Brain microvascular endothelial cell (primary cell): ENCODE data around the gene SLC2A6.

Experiments used
- DNase-seq: peaks from one replicate; pipeline ENCODE4 v3.0.0-alpha.2; 2020
- H3K27ac ChIP-seq: fragments of 250-450 bp; sonication (Bioruptor Pico); 2 replicates; pipeline ENCODE4 v1.5.1; 2020; ENCODE audit warnings: mild to moderate bottlenecking, moderate library complexity
- H3K27me3 ChIP-seq: fragments of 250-450 bp; sonication (Bioruptor Pico); replicated peaks from 2 replicates; pipeline ENCODE4 v1.5.1; 2020; ENCODE audit warnings: mild to moderate bottlenecking
- H3K36me3 ChIP-seq: fragments of 250-450 bp; sonication (Bioruptor Pico); replicated peaks from 2 replicates; pipeline ENCODE4 v1.5.1; 2020; ENCODE audit warnings: mild to moderate bottlenecking
- H3K4me3 ChIP-seq: 2 replicates; pipeline ENCODE4 v1.5.1; 2011; ENCODE audit warnings: low read depth, mild to moderate bottlenecking, control low read depth, low read length, moderate library complexity
- CTCF ChIP-seq: IDR thresholded peaks from 2 replicates; pipeline ENCODE4 v1.5.1; 2011; ENCODE audit warnings: low read depth, mild to moderate bottlenecking, moderate library complexity, low read length, control low read depth, inconsistent platforms; ENCODE audit errors: missing control alignments
- in situ Hi-C: cut with HindIII; loops from 2 replicates; pipeline ENCODE4 v1.10.0; 2017; ENCODE audit warnings: low sequenced_read_pairs, low pct_ligation_motif_present

Gene SLC2A6

DNA sequence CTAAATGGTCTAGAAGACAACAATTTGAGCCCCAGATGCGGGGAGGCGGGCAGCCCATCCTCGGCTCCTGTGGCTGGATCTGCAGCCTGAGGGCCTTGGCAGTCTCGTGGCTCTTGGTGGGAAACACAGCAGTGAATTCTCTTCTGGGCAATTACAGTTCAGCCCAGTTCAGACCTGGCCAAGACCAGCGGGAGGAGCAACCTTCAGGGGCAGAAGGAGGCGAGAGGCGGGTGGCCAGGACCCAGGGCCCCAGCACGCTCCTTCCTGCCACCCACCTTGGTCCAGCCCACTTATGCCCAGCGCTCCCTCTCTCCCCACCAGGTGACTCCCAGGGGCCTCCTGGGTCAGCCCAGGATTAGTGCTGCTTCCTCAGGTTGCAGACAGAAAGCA is 38.1 kb upstream of the SLC2A6 start:
- in situ Hi-C loops, result no loop called here
- no peaks in the 10 kb centered on the region for H3K27me3 ChIP-seq
- H3K4me3 ChIP-seq, result no peak overlapping the region
- H3K27ac ChIP-seq, result no peak overlapping the region
- TF ChIP-seq CTCF, result no peak
- DNase-seq, result no peak
- H3K36me3 ChIP-seq, result no peaks in the 10 kb centered on the region

- no peaks in the 10 kb centered on the region for H3K27me3 ChIP-seq
- TF ChIP-seq CTCF, result no peak
- in situ Hi-C loops, result no loop called here
Measured at GRCh38 chr9:133516256-133516960, 37.5 kb upstream of the SLC2A6 start.

GRCh38 chr9:133515615-133516255 is 36.8 kb upstream of the SLC2A6 start:
- Histone ChIP-seq H3K27ac (no peak overlapping the region), H3K36me3 (no peaks in the 10 kb centered on the region), H3K27me3 (no peaks in the 10 kb centered on the region), H3K4me3 (no peak overlapping the region)
- in situ Hi-C loops, result no loop called here
- DNase-seq, result no peak
- no peak for TF ChIP-seq CTCF

More at GRCh38 chr9:133516256-133516960, 37.5 kb upstream of the SLC2A6 start:
- DNase-seq, result no peak
- no peak overlapping the region for H3K4me3 ChIP-seq
- H3K27ac ChIP-seq, result no peak overlapping the region
- H3K36me3 ChIP-seq, result no peaks in the 10 kb centered on the region

- Histone ChIP-seq H3K36me3 (no peaks in the 10 kb centered on the region), H3K4me3 (no peak overlapping the region), H3K27ac (no peak overlapping the region), H3K27me3 (no peaks in the 10 kb centered on the region)
- in situ Hi-C loops, result no loop called here
- TF ChIP-seq CTCF, result no peak
- no peak for DNase-seq
Measured at GRCh38 chr9:133515240-133515610, 36.3 kb upstream of the SLC2A6 start.

DNA sequence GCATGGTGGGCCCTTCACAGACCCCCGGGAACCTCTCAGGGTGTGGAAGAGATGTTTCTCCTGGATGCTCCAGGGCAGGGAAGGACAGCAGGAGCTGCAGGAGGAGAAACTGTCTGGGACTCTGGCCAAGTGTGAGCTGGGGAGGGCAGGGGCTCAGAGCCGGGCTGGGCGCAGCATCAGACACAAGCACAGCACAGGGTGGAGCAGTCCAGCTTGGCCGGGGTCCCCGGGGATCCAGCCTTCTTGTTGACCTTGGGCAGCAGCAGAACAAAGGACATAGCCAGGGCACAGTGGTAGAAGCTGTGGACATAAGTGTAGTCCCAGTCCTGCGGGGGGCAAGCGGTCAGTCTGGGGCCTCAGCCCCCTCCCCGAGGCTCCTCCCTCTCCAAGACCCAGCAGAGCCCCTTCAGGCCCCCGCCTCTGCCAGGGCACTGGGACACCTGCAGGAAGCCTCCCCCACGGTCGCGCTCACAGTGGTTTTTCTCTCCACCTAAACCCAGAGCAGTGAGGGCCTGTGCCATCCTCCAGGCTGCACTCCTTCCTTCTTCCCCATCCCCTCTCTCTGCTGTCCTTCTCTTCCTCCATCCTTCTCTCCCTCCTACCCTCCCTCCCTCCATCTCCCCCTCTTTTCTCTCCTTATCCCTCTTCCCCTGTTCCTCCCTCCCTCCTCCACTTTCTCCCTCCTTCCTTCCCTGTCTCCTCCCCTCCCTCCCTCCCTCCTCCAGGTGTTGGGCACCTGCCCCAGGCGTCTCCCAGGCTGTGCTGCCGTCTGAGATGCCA is 35.8 kb upstream of the SLC2A6 start:
- no peak for TF ChIP-seq CTCF
- in situ Hi-C loops, result no loop called here
- no peak overlapping the region for H3K4me3 ChIP-seq
- no peak overlapping the region for H3K27ac ChIP-seq
- no peaks in the 10 kb centered on the region for H3K27me3 ChIP-seq
- H3K36me3 ChIP-seq, result no peaks in the 10 kb centered on the region
- no peak for DNase-seq
